Measurements from ENCODE around the gene EVX2.

GRCh38 chr2:176095421-176095820 lies 11.7 kb upstream of the EVX2 start:
- TF ChIP-seq CTCF (IDR thresholded peaks at IDR 0.05; ENCODE audit: low read depth, low read length) (no peak), MAX (IDR thresholded peaks at IDR 0.05; ENCODE audit: low read depth, low read length) (no peak)
